SJCRH30 (cell line): Measurements from ENCODE around the gene PRR15. TPM values are rescaled to one million over a fixed set of nuclear protein-coding genes. Genes with fewer than 3 reads are reported as not detected.

ENCODE experiments used
- DNase-seq, 2 experiments: peaks; one replicate each; pipeline ENCODE4 v3.0.0-alpha.2; 2015 to 2020
- H3K27ac ChIP-seq: fragments of 250-450 bp; sonication (Bioruptor Pico); 2 replicates; pipeline ENCODE4 v1.5.1; 2020; ENCODE audit warnings: mild to moderate bottlenecking, moderate library complexity
- H3K27me3 ChIP-seq: fragments of 250-450 bp; sonication (Bioruptor Pico); 2 replicates; pipeline ENCODE4 v1.5.1; 2020; ENCODE audit warnings: mild to moderate bottlenecking, moderate library complexity
- H3K36me3 ChIP-seq: fragments of 250-450 bp; sonication (Bioruptor Pico); 2 replicates; pipeline ENCODE4 v1.5.1; 2020; ENCODE audit warnings: mild to moderate bottlenecking, moderate library complexity
- H3K4me1 ChIP-seq: fragments of 250-450 bp; sonication (Bioruptor Pico); 2 replicates; pipeline ENCODE4 v1.5.1; 2020; ENCODE audit warnings: mild to moderate bottlenecking, moderate library complexity
- H3K4me3 ChIP-seq: fragments of 250-450 bp; sonication (Bioruptor Pico); 2 replicates; pipeline ENCODE4 v1.5.1; 2020; ENCODE audit warnings: mild to moderate bottlenecking, moderate library complexity
- H3K9me3 ChIP-seq: fragments of 250-450 bp; sonication (Bioruptor Pico); replicated peaks from 2 replicates; pipeline ENCODE4 v1.5.1; 2020; ENCODE audit warnings: mild to moderate bottlenecking, moderate library complexity
- total RNA-seq: library from RNA; depleted of rRNA; stranded (reverse); fragments of >200 nt; shearing (Covaris generic); gene quantifications from 2 replicates; pipeline ENCODE4 v1.2.3, GENCODE V29; 2014; rRNA removed

Gene PRR15
- total RNA-seq, 1 experiment from 2014 or later, result not detected

DNA sequence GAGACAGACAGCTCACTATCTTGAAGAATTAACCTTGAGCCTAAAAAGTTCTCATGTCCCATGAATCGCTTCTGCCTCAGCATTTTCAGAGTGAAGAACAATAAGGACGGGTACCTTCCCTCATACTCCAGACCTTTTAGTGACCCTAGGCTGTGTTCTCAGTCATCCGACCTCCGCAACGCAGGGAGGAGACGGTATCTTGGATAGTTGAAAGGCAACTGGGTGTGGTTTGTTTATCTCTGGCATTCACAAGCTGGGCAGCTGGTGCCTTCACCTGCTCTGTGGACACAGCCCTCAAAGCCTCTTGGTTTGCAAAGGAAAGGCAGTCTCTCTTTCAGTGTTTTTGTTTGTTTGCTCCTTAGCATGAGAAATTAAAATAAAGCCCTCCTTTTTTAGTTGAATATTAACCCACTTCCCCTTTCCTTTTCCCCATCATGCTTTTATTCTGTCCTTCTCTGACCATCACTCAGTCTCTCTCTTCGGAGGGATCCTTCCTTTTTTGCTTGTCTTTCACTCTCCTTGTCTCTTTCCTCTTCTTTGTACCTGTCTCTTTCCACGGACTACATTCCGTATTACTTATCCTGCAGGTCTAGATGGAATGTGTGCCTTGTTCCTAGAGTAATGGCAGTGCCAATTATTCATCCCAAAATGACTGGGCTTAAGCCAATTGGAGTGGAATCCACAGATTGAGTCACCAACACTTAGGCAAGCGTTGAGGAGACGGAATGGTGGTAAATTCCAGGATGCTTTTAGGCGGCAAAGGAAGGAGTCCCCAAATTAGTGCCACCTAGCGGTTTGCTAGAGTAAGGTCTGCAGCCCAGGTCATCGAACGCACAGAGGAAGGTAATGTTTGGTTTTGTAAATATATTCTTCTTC is 45.8 kb downstream of the PRR15 start:
- H3K4me3 ChIP-seq, result no peak overlapping the region
- H3K27me3 ChIP-seq, result no peaks in the 10 kb centered on the region; the same call in 1 of the 2 replicates
- no peaks in the 10 kb centered on the region for H3K9me3 ChIP-seq
- peak; percentile 19 to 42 for DNase-seq
- no peaks in the 10 kb centered on the region for H3K36me3 ChIP-seq
- peaks cover 3% of the 10 kb centered on the region; the same call in 1 of the 2 replicates for H3K4me1 ChIP-seq
- no peak overlapping the region for H3K27ac ChIP-seq

DNA sequence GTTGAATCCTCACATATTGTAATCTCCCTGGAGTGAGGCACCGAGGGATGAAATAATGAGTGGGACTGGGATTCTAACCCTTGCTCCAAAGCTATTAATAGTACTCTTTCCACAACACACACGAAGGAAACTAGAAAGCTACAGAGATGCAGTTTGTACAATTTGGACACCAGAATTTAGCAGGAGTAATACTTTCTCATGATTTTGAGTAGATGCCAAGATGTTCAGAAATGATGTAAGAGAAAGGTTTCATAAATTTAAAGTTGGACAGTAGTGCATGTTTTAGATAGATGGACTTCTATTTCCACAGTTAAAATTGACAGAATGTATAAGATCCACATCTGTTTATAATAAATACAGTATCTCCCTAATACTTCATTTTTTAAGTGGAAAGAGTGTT is 46.5 kb downstream of the PRR15 start:
- DNase-seq, result no peak
- peaks cover 3% of the 10 kb centered on the region; the same call in 1 of the 2 replicates for H3K4me1 ChIP-seq
- H3K36me3 ChIP-seq, result no peaks in the 10 kb centered on the region
- no peak overlapping the region for H3K27ac ChIP-seq
- no peak overlapping the region for H3K4me3 ChIP-seq
- H3K27me3 ChIP-seq, result no peaks in the 10 kb centered on the region; the same call in 1 of the 2 replicates
- no peaks in the 10 kb centered on the region for H3K9me3 ChIP-seq

DNA sequence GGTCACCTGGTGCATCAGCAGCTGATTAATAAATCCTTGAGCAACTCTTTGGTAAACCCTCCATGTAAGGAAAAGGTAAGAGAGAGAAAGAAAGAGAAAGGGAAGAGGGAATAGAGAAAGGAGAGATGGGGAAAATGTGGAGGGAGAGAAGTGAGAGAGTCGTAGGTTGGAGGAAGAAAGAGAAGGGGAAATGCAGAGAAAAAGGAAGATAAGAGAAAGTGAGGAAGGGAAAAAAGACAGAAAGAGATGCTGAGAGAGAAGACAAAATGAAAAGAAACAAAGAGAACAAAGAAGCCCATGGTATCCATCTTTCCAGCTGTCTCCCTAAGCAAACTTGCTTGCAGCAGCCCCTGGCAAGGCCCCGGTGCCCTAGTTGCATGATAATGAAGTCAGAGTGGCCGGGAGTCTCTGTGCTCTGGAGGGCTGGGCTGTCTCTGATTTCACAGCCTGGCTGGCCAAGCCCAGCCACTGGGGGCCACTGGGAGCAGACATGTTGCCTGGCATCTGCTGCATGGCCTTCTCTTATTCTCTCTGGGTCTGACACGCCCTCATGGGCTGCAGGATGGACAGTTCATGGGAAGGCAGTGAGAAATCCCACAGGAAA is 48.4 kb downstream of the PRR15 start:
- Histone ChIP-seq H3K36me3 (no peaks in the 10 kb centered on the region), H3K4me1 (no peaks in the 10 kb centered on the region), H3K27ac (no peak overlapping the region), H3K27me3 (no peaks in the 10 kb centered on the region; the same call in 1 of the 2 replicates), H3K4me3 (no peak overlapping the region), H3K9me3 (no peaks in the 10 kb centered on the region)
- peak in 1 of 2 experiments; percentile 13 for DNase-seq

DNA sequence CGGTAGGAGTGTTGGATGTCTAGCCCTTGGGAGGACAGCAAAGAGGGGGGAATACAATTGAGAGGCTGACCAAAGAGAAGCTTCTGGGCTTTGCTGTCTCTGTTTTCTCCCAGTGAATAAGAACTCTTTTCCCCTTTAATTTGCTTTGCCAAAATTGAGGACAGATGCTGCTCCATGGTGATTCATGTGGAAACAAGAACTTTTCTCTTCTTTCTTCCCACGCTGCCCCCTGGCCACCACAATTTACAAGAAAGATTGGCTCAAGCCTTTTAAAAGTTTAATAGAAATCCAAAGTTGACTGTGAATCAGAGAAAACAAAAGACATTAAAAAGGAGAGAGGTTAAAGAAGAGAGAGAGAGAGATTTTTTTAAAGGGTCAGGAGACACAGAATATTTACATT is 49.0 kb downstream of the PRR15 start:
- H3K4me1 ChIP-seq, result no peaks in the 10 kb centered on the region
- H3K27me3 ChIP-seq, result no peaks in the 10 kb centered on the region; the same call in 1 of the 2 replicates
- no peaks in the 10 kb centered on the region for H3K9me3 ChIP-seq
- DNase-seq, result no peak
- H3K4me3 ChIP-seq, result no peak overlapping the region
- H3K27ac ChIP-seq, result no peak overlapping the region
- H3K36me3 ChIP-seq, result no peaks in the 10 kb centered on the region

DNA sequence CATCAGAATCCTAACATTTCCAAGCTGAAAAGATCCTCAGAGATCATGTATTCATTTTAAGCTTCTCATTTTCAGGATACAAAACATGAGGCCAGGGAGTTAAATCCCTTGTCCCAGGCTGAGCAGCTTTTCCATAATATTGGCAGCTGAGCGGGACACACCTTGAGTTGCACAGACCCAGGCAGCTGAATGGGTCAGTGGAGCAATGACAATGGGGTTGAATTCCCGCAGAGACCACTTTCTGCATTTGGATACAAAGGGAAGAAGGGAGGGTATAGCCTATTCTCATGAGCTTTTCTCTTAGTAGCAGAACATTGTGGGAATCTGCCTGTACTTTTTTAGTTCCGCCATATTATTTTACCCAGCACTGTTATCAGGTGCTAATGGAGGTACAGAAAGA is 49.5 kb downstream of the PRR15 start:
- Histone ChIP-seq H3K36me3 (no peaks in the 10 kb centered on the region), H3K4me3 (no peak overlapping the region), H3K9me3 (no peaks in the 10 kb centered on the region), H3K4me1 (no peaks in the 10 kb centered on the region), H3K27me3 (no peaks in the 10 kb centered on the region; the same call in 1 of the 2 replicates), H3K27ac (no peak overlapping the region)
- DNase-seq, result no peak

DNA sequence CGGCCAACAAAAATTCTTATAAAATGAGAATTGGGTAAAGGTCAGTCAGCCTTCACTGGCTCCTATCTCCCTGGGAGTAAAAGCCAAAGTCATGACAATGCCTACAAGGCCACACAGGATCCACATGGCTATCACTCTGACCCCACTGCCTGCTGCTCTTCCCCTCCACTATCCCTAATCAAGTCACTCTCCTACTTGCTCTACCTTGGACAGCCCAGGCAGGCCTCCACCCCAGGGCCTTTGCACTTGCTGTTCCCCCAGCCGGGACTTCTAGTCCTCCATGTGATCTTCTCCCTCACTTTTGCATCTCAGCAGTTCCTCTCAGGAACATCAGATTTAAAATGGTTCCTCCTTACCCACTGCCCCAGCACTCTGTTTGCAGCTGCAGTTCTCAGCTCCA is 50.6 kb downstream of the PRR15 start:
- H3K4me1 ChIP-seq, result no peaks in the 10 kb centered on the region
- H3K4me3 ChIP-seq, result no peak overlapping the region
- H3K36me3 ChIP-seq, result no peaks in the 10 kb centered on the region
- no peaks in the 10 kb centered on the region for H3K9me3 ChIP-seq
- H3K27me3 ChIP-seq, result no peaks in the 10 kb centered on the region
- H3K27ac ChIP-seq, result no peak overlapping the region
- DNase-seq, result no peak

Other genes starting within 250 kb of the PRR15 start
- gene WIPF3, start 242.7 kb downstream of the PRR15 start, total RNA-seq, result not detected in 2 replicates